Astrocyte (in vitro differentiated cells and primary cell): Measurements from ENCODE around the gene NDUFA13.

Experiments
- EZH2 ChIP-seq: IDR thresholded peaks from 2 replicates; pipeline ENCODE4 v1.6.1; 2012; ENCODE audit warnings: mild to moderate bottlenecking, low read length, inconsistent platforms; ENCODE audit not compliant: insufficient read depth
- TF ChIP-seq, protein P1 (sequence below): IDR thresholded peaks from 2 replicates; pipeline ENCODE4 v1.5.1; 2011; ENCODE audit warnings: low read depth, mild to moderate bottlenecking, inconsistent platforms, low read length, moderate library complexity; ENCODE audit not compliant: insufficient read depth

DNA sequence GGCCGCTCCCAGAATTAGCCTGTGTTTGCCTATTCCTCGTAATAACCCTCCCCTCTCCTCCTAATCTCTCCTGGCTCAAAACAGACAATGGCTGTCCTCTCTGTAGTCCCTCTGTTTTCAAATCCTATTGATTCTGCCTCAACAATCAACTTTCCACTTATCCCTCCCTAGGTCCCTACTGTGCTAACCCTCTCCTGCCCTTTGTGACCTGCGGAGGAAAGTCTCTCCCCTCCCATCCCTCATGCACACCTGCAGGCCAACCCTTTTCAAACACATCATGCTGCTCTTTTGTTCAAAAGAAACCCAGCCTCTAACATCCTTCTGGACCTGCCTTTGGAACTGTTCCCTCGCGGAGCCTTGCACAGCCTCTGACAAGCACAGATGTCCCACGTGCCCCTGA lies 59.4 kb downstream of the NDUFA13 start:
- TF ChIP-seq, protein P1, sequence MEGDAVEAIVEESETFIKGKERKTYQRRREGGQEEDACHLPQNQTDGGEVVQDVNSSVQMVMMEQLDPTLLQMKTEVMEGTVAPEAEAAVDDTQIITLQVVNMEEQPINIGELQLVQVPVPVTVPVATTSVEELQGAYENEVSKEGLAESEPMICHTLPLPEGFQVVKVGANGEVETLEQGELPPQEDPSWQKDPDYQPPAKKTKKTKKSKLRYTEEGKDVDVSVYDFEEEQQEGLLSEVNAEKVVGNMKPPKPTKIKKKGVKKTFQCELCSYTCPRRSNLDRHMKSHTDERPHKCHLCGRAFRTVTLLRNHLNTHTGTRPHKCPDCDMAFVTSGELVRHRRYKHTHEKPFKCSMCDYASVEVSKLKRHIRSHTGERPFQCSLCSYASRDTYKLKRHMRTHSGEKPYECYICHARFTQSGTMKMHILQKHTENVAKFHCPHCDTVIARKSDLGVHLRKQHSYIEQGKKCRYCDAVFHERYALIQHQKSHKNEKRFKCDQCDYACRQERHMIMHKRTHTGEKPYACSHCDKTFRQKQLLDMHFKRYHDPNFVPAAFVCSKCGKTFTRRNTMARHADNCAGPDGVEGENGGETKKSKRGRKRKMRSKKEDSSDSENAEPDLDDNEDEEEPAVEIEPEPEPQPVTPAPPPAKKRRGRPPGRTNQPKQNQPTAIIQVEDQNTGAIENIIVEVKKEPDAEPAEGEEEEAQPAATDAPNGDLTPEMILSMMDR, result no peak
- no peak for TF ChIP-seq EZH2
